ENCODE measurements around the gene PAIP2B. TPM values are rescaled to one million over a fixed set of nuclear protein-coding genes. Genes with fewer than 3 reads are reported as not detected.

The PAIP2B gene
- total and polyA plus RNA-seq, 2 of the 4 experiments (the other 2 are of a cell fraction) = 0.15 to 0.18 TPM

- dilution Hi-C loops (cut with HindIII; ENCODE audit: low sequenced_read_pairs, unreplicated experiment) = no loop called here
- no peak overlapping the region for H3K56ac ChIP-seq (ENCODE audit: extremely low read depth, insufficient read depth, low read length)
- no TSS peak for BruUV-seq (replicated peaks)
Observed at GRCh38 chr2:71207601-71208000, 19.3 kb downstream of the PAIP2B start.

More at GRCh38 chr2:71207601-71208000, 19.3 kb downstream of the PAIP2B start:
- in situ Hi-C loops (cut with MboI; ENCODE audit: low sequenced_read_pairs) = no loop called here
- no peak for ATAC-seq (ENCODE audit: low read depth)
- no peaks in the 10 kb centered on the region for H3K79me1 ChIP-seq (ENCODE audit: low read depth in 1 of 2, low read length in 2 of 2)
- no peak overlapping the region for H2BK5ac ChIP-seq (ENCODE audit: low read depth, low read length, poor library complexity, severe bottlenecking)
- no peak overlapping the region for H2BK120ac ChIP-seq (ENCODE audit: low read depth, low read length)
- no peak overlapping the region for H3K18ac ChIP-seq (ENCODE audit: low read depth, low read length)
- no peak overlapping the region for H3K23ac ChIP-seq (ENCODE audit: low read depth, low read length)
- no peak overlapping the region for H2BK20ac ChIP-seq (ENCODE audit: low read depth, low read length)
- ChIA-PET CTCF (no interaction called here), POLR2A (ENCODE audit: unreplicated experiment) (no interaction called here)
- TF ChIP-seq MAZ (IDR thresholded peaks at IDR 0.05; ENCODE audit: borderline replicate concordance, low read depth, low read length) (no peak), MXI1 (IDR thresholded peaks at IDR 0.05; ENCODE audit: borderline replicate concordance, low read depth, low read length) (no peak), RCOR1 (IDR thresholded peaks at IDR 0.05; ENCODE audit: insufficient replicate concordance, low read length) (no peak), CEBPB (IDR thresholded peaks at IDR 0.05; ENCODE audit: low read depth, low read length) (no peak), FOS (IDR thresholded peaks at IDR 0.05; ENCODE audit: low read depth, low read length) (no peak), BHLHE40 (IDR thresholded peaks at IDR 0.05; ENCODE audit: low read depth, low read length) (no peak)
- TF ChIP-seq, protein P1, sequence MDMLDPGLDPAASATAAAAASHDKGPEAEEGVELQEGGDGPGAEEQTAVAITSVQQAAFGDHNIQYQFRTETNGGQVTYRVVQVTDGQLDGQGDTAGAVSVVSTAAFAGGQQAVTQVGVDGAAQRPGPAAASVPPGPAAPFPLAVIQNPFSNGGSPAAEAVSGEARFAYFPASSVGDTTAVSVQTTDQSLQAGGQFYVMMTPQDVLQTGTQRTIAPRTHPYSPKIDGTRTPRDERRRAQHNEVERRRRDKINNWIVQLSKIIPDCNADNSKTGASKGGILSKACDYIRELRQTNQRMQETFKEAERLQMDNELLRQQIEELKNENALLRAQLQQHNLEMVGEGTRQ (IDR thresholded peaks at IDR 0.05; ENCODE audit: low read depth, low read length) = no peak
- H3K9ac ChIP-seq (ENCODE audit: low read depth, low read length) = no peak overlapping the region
- H3K27me3 ChIP-seq (ENCODE audit: control insufficient read depth, insufficient read depth, low read length) = no peaks in the 10 kb centered on the region; the same call in 1 of the 2 replicates
- no peak overlapping the region for H2AFZ ChIP-seq (replicated peaks; ENCODE audit: low read length, poor library complexity)
- no peaks in the 10 kb centered on the region for H4K20me1 ChIP-seq (ENCODE audit: insufficient read depth, low read length)
- no peak overlapping the region for H2AK9ac ChIP-seq (replicated peaks; ENCODE audit: low read depth, low read length, poor library complexity)
- H3K14ac ChIP-seq (replicated peaks; ENCODE audit: low read depth, low read length) = no peak overlapping the region
- H4K8ac ChIP-seq (ENCODE audit: low read depth in 2 of 2, low read length in 2 of 2) = no peak overlapping the region
- no peak for DNase-seq
- no peak overlapping the region for H3K4me3 ChIP-seq (ENCODE audit: insufficient read depth, low read depth, low read length)
- H3K4me2 ChIP-seq (ENCODE audit: low read depth, low read length) = no peak overlapping the region
- 0% methylated on average over 1 of the region's 1 CpG; no CpG with 5 or more reads in 1 of the 2 experiments for WGBS, 2 experiments (ENCODE audit: extremely low coverage in 2 of 2, insufficient read length in 1 of 2)
- H4K5ac ChIP-seq (ENCODE audit: low read depth, low read length) = no peak overlapping the region
- H2BK15ac ChIP-seq (ENCODE audit: low read depth, low read length) = no peak overlapping the region
- H3K9me1 ChIP-seq (ENCODE audit: insufficient read depth, low read length) = no peaks in the 10 kb centered on the region
- intact Hi-C loops (cut with micrococcal nuclease) = no loop called here
- H3K4me1 ChIP-seq (ENCODE audit: control insufficient read depth, insufficient read depth, low read length) = no peaks in the 10 kb centered on the region
- H3K27ac ChIP-seq (ENCODE audit: insufficient read depth, low read length) = no peak overlapping the region
- no peak overlapping the region for H3K4ac ChIP-seq (ENCODE audit: low read depth, low read length)
- H3K9me3 ChIP-seq (ENCODE audit: control insufficient read depth, insufficient read depth, low read length) = no peaks in the 10 kb centered on the region
- H2AK5ac ChIP-seq (ENCODE audit: low read depth, low read length) = no peak overlapping the region
- H3K36me3 ChIP-seq (ENCODE audit: control insufficient read depth, insufficient read depth, low read length) = no peaks in the 10 kb centered on the region
- no peak overlapping the region for H4K91ac ChIP-seq (ENCODE audit: insufficient read depth, low read depth, low read length)

All from IMR-90 (cell line).